Activated T-helper 1 cell treated with anti-CD3 and anti-CD28 coated beads, Interleukin-2, amount 50 U/mL, for 16 hours (primary cell): ENCODE results near the gene BCO1.

Source experiments
- DNase-seq, 2 donors: peaks; one replicate each; pipeline ENCODE4 v3.0.0-alpha.2; 2020; ENCODE audit warnings: low read depth in 1 of 2, low spot score in 1 of 2

BCO1 gene

GRCh38 chr16:81232740-81233367, 5.6 kb upstream of the BCO1 start:
- no peak for DNase-seq

DNA sequence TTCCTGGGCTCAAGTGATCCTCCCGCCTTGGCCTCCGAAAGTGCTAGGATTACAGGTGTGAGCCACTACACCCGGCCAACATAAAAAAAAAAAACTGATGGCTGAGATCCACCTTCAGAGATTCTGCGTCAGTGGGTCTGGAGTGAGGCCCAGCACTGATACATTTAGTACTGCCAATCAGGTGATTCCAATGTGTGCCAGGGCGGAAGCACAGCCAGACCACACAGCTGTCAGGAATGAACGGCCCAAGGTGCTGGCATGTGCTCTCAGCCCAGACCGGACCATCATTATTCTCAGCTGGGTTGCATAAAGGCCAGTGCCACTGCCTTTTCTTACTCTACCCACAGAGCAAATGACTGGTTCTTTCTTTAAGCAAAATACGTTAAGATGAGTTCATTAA, 1.2 kb upstream of the BCO1 start:
- no peak for DNase-seq

- DNase-seq = no peak
These were observed 570 bp upstream of the BCO1 start for GRCh38 chr16:81237942-81238295.

DNA sequence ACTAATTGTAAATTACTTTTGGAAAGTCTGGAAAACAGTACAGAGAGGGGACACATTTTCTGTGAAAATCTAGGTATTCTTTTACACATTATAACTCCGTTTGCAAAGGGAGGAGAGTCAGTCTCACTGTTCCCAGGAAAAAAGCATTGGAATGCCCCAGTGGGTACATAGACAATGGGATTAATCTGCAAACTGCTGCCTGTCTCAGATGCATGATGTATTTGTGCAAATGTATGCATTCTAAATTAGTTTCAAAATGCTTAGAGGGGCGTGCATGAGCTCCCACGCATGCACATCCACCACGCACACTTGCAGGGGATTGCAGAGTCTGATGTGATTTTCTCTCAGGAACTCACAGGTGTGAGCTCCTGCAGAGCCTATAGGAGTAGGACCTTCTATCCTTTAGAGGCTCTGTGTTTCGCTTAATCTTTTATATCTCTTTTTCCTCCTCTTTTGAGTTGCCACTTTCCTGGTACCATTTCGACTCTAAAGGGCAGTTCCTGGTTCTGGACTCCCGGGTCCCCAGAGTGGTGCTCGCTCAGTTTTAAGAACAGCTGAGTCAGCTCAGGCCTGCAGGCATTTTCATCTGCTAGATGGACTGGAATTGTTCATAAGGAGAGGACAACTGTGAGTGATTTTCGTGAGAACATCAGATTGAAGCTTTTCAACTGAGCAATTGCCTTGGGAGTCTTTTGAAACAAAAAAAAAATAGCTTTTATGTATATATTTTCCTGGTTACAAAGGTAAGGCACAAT, 1.1 kb downstream of the BCO1 start:
- no peak for DNase-seq

GRCh38 chr16:81241706-81242105, 3.2 kb downstream of the BCO1 start:
- DNase-seq = no peak

DNA sequence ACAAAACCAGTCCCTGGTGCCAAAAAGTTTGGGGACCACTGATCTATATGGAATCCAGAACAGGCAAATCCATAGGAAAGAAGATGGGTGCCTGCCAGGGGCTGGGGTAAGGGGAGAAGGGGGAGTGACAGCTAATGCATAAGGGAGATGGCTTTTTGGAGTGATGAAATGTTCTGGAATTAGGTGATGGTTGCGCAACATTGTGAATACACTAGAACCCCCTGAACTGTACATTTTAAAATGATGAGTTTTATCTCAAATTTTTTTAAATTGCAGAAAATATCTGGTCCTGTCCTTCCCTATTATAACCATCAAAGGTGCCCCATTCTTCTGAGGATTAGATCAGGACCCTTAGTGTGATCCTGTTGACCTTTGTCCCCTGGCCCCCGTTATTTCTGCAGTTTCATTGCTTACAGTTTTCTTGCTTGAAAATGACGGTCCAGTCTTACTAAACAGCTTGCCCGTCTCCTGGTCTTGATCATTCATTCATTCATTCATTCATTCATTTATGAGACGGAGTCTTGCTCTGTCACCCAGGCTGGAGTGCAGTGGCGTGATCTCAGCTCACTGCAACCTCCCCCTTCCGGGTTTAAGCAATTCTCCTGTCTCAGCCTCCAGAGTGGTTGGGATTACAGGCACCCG, 4.6 kb downstream of the BCO1 start:
- no peak for DNase-seq

DNA sequence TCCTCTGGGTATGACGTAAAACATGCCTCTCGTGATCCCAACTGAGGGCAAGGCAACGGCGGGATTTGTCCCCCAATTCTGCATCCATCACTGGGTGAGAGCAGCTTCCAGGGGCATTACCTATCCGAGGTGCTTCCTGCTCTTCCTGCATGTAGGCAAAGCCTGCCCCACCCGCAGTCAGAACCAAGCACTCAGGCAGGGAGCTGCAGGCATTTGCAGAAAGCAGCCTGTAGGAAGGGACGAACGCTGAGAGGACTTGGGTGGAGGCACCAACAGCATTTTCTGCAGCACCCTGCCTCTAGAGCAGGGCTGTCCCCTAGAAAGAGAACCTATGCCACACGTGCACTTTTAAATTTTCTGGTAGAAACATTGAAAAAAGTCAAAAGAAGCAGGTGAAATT, 5.5 kb downstream of the BCO1 start:
- no peak for DNase-seq

- no peak for DNase-seq
These were observed 13.4 kb downstream of the BCO1 start for GRCh38 chr16:81251871-81252270.

DNA sequence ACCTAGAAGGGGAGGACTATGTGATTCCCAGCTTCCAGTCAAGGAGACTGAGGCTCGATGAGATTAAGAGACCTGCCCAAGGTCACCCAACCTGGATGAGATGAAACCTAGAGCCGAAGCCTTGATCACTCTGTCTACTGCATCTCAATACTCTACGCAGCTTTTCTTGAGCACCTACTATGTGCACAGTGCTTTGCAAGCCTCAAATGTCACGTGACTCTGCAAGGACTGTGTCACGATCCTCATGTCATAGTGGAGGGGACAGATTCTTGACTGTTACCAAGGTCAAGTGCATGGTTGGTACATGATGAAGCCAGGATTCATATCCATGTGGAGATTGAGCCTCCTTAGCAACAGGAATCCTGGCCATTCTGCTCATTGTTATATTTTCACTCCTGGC, 14.7 kb downstream of the BCO1 start:
- DNase-seq = no peak

- DNase-seq = no peak
These were observed 16.5 kb downstream of the BCO1 start for GRCh38 chr16:81254922-81255526.

DNA sequence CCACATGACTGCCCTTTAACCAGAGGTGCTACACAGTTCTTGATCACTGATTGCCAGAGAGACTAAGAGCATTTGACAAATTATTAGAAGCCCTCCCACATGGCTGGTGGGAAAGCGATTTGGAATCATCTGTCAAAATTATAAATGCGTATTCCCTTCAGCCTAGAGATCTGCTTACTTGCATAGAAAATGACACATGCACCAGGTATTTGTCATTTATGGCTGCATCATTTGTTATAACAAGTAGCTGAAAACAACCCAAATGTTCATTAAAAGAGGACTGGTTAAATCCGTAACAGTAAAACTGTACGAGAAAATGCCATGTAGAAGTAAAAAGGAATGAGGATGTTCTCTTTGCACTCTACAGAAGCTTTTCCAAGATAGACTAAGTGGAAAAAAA, 21.4 kb downstream of the BCO1 start:
- DNase-seq = no peak

GRCh38 chr16:81261049-81261648, 22.7 kb downstream of the BCO1 start:
- no peak for DNase-seq

GRCh38 chr16:81263470-81264220, 25.2 kb downstream of the BCO1 start:
- no peak for DNase-seq

DNA sequence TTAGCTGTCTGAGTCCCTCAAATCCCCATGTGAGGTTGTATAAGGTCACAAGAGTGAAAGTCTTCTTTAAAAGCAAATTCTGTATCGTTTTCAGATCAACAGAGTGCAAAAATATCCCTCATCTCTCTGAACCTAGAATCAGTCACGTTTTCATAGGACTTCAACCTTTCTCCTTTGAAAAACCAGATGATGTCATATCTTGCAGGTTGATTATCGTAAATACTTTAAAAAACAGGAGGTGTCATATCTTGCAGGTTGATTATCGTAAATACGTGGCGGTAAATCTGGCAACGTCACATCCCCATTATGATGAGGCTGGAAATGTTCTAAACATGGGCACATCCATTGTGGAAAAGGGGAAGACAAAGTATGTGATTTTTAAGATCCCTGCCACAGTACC, 25.9 kb downstream of the BCO1 start:
- no peak for DNase-seq

DNA sequence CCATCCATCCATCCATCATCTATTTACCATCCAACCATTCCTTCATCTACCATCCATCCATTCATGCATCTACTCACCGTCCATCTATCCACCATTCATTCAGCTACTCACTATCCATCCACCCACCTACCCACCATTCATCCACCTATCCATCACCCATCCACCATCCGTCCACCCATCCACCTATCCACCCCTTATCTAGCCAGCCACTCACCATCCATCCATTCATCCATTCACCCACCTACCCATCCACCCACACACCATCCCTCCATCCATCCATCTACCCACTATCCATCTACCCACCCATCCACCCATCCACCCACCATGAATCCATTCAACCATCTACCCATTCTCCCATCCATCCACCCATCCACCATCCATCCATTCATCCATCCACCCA, 26.6 kb downstream of the BCO1 start:
- DNase-seq = no peak

DNA sequence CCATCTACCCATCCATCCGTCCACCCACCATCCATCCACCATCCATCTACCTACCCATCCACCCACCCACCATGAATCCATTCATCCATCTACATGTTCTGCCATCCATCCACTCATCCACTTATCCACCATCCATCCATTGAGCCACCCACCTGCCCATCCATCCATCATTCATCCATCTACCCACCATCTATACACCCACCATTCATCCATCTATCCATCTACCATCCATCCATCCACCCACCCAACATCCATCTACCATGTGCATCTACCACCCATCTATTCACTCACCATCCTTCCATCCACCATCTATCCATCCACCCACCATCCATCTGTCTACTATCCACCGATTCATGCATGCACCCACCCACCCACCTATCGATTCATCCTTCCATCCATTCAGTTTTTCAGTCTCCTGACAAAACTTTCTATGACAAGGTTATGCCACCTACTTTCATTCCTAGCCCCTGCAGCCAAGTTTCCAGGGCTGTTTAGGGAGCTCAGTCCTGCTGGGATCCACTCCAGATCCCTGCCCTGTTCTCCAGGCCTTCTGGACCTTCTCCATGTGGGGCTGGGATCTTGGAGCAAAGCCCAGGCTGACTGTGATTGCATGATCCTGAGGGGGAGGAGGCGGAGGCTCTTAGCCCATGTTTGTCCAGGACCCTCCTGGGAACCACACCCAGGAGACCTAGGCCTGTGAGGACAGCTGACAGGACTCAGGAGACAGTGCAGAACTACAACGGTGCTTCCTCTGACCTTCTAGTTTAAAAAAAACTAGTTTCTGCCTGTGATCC, 27.4 kb downstream of the BCO1 start:
- DNase-seq = no peak

DNA sequence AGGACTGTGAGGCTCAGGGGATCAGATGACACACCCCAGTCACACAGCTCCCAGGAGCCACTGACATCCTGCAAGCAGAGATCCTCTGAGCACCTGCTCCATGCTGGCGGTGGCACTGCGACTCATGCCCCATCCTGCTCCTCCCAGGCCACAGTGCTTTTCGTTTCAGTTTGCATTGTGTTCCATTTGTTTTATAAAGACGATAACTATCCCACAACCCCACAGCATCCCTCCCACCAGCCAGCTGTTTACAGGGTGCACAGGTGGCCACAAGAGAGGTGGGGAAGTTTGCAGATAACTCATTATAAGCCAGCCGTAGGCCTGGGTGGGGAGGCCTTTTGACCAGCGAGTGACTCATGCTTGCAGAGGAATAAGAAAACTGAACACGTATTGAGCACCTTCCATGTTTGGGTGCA, 28.2 kb downstream of the BCO1 start:
- DNase-seq = no peak

DNA sequence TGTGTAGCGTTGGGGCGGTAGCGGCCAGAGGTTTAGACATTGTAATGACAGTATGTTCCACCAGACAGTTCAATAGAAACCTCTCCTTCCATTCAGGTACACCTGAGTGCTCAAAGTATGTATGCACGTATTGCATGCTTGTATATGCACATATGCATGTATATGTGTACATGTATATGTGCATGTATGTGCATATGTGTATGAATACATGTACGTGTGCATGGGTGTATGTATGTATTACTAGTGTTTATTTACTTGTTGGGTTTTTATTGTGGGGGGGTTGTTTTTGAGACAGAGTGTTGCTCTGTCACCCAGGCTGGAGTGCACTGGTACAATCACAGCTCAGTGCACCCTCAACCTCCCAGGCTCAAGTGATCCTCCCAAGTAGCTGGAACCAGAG, 30.0 kb downstream of the BCO1 start:
- no peak for DNase-seq

DNA sequence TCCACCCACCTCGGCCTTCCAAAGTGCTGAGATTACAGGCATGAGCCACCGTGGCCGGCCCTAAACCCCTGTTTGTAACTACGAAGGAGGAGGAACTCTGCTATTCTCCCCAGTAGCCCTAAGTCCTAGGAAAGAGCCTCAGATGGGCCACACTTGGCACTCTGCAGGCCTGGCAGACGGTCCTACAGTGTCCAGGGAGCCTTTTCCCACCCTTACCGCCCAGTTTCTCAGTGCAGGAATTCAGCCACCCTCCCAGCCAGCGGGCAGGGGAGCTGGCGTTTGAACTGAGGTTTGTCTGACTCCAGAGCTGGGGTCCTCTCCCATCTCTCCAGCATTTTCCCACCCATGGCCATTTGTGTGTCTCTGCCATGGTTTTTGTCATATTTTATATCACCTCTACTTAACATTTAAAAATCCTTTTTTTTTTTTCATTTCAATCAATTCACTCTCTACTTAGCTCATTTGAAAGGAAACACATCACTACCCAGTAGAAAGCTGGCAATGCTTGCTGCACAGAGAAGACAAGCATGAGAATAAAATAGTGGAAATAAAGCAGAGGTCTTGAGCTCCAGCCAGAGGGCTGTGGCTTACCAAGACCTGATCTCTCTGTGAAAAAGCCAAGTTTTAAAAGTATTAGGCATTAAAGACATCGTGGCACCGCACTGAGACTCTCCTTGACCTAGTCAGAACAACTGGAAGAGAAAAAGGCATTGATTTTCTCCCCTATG, 34.9 kb downstream of the BCO1 start:
- no peak for DNase-seq
